Peyer's patch (tissue), 4 donors: ENCODE results near the gene ANKS6.

Source experiments
- CTCF ChIP-seq, 6 experiments: fragments of 450-650 bp in 4 of 6; fragments of 200-600 bp in 2 of 6; sonication (generic) in 1 of 6; IDR thresholded peaks; one replicate each; pipeline ENCODE4 v1.5.1; 2017 to 2019; ENCODE audit warnings: antibody characterized with exemption in 6 of 6, mild to moderate bottlenecking in 3 of 6, moderate library complexity in 1 of 6
- POLR2A ChIP-seq, 2 donors: fragments of 450-650 bp; IDR thresholded peaks; one replicate each; pipeline ENCODE4 v1.5.1; 2017; ENCODE audit warnings: antibody characterized with exemption in 2 of 2, mild to moderate bottlenecking in 2 of 2, moderate library complexity in 2 of 2

GRCh38 chr9:98838155-98838867 is 42.0 kb upstream of the ANKS6 start:
- no peak for TF ChIP-seq CTCF (IDR thresholded peaks at IDR 0.05)
- no peak for TF ChIP-seq POLR2A (IDR thresholded peaks at IDR 0.05)
